Lung (tissue), 12 donors: ENCODE measurements around the gene PKN2. TPM values are rescaled to one million over a fixed set of nuclear protein-coding genes. Genes with fewer than 3 reads are reported as not detected.

Experiments used
- ATAC-seq: fragments of 200-7000 bp; cut with Tn5 transposase; one replicate; pipeline ENCODE4 v1.9.1; 2020; ENCODE audit warnings: moderate number of reproducible peaks; ENCODE audit not compliant: insufficient read depth, low FRiP score
- DNase-seq, 3 donors: peaks; one replicate each; pipeline ENCODE4 v3.0.0-alpha.2; 2013 to 2017
- H3K27ac ChIP-seq, 2 donors: one replicate each; pipeline ENCODE4 v1.5.1; 2013; ENCODE audit warnings: mild to moderate bottlenecking in 2 of 2, moderate library complexity in 2 of 2, control low read depth in 1 of 2, inconsistent platforms in 1 of 2, low read depth in 1 of 2, low read length in 1 of 2
- H3K27me3 ChIP-seq, 3 donors: one replicate each; pipeline ENCODE4 v1.5.1; 2013; ENCODE audit warnings: low read length in 2 of 3; ENCODE audit not compliant: control insufficient read depth in 3 of 3, insufficient read depth in 3 of 3
- H3K36me3 ChIP-seq, 4 donors: one replicate each; pipeline ENCODE4 v1.5.1; 2013; ENCODE audit warnings: low read length in 4 of 4, mild to moderate bottlenecking in 1 of 4, moderate library complexity in 1 of 4; ENCODE audit not compliant: control insufficient read depth in 4 of 4, insufficient read depth in 4 of 4
- H3K4me1 ChIP-seq, 5 donors: one replicate each; pipeline ENCODE4 v1.5.1; 2013; ENCODE audit warnings: low read length in 5 of 5, mild to moderate bottlenecking in 2 of 5, moderate library complexity in 1 of 5; ENCODE audit not compliant: control insufficient read depth in 5 of 5, insufficient read depth in 5 of 5
- H3K4me3 ChIP-seq: one replicate; pipeline ENCODE4 v1.5.1; 2013; ENCODE audit warnings: mild to moderate bottlenecking, control low read depth, moderate library complexity
- H3K9ac ChIP-seq, 2 donors: one replicate each; pipeline ENCODE4 v1.5.1; 2013; ENCODE audit warnings: low read length in 2 of 2, control low read depth in 1 of 2; ENCODE audit not compliant: insufficient read depth in 1 of 2
- H3K9me3 ChIP-seq, 4 donors: one replicate each; pipeline ENCODE4 v1.5.1; 2013; ENCODE audit warnings: low read length in 3 of 4, mild to moderate bottlenecking in 1 of 4, moderate library complexity in 1 of 4; ENCODE audit not compliant: control insufficient read depth in 4 of 4, insufficient read depth in 3 of 4
- WGBS, 2 donors: extraction: QIAGEN DNeasy Blood & Tissue Kit; methylation state at CpG; one replicate each; pipeline ENCODE4 v1.1.7; 2013; 5-methylcytosine and 5-hydroxymethylcytosine counted together
- polyA plus RNA-seq, 2 donors: library from polyadenylated mRNA; stranded (reverse); fragments of 200-250 nt; gene quantifications; one replicate each; pipeline ENCODE4 v1.2.1, GENCODE V29; 2013
- total RNA-seq, 2 donors: library from RNA; depleted of rRNA in 1 of 2; stranded (reverse); fragments of >200 nt in 1 of 2; gene quantifications; one replicate each; pipeline ENCODE4 v1.2.1, GENCODE V29; 2014 to 2021
- TF ChIP-seq, protein P1 (sequence below): IDR thresholded peaks from 2 replicates; pipeline ENCODE4 v1.5.1; 2012; ENCODE audit warnings: mild to moderate bottlenecking; ENCODE audit errors: control extremely low read depth, extremely low read depth
- donor health status: control.
- donor health status: control.
- donor health status: Bipolar disorder and iron deficiency.
- donor health status: healthy.
- donor health status: DM: yes; HTN: yes; CAD: no.

PKN2 gene
- total and polyA plus RNA-seq, 4 donors = 9.5 to 130 (median 24.8) TPM

DNA sequence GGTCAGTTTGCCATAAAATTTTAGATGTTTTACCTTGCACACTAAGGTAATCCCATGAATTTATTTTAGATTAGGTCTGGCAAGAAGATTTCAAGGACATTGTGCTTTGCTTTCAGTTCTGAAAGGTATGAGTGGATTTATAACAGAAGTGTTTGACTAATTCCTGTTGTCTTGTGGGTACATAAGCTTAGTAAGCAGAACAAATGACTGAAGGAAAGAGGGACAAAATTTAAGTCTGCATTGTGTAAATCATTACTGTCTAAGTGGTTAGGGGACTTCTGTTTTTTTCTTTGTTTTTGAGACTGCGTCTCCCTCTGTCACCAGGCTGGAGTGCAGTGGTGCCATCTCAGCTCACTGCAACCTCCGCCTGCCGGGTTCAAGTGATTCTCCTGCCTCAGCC, 60.1 kb downstream of the PKN2 start:
- DNase-seq (no peak), ATAC-seq (no peak)
- no peaks in the 10 kb centered on the region for H3K9me3 ChIP-seq
- 93 to 95% methylated on average over 3 of the region's 3 CpGs for WGBS, 2 donors
- TF ChIP-seq, protein P1, sequence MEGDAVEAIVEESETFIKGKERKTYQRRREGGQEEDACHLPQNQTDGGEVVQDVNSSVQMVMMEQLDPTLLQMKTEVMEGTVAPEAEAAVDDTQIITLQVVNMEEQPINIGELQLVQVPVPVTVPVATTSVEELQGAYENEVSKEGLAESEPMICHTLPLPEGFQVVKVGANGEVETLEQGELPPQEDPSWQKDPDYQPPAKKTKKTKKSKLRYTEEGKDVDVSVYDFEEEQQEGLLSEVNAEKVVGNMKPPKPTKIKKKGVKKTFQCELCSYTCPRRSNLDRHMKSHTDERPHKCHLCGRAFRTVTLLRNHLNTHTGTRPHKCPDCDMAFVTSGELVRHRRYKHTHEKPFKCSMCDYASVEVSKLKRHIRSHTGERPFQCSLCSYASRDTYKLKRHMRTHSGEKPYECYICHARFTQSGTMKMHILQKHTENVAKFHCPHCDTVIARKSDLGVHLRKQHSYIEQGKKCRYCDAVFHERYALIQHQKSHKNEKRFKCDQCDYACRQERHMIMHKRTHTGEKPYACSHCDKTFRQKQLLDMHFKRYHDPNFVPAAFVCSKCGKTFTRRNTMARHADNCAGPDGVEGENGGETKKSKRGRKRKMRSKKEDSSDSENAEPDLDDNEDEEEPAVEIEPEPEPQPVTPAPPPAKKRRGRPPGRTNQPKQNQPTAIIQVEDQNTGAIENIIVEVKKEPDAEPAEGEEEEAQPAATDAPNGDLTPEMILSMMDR = no peak
- H3K36me3 ChIP-seq = peaks cover 0 to 27% (median 6%) of the 10 kb centered on the region in 4 donors
- H3K27me3 ChIP-seq = no peaks in the 10 kb centered on the region
- H3K4me3 ChIP-seq = no peak overlapping the region
- H3K27ac ChIP-seq = no peak overlapping the region
- H3K4me1 ChIP-seq = peaks cover 0 to 7% (median 0%) of the 10 kb centered on the region in 5 donors
- H3K9ac ChIP-seq = no peak overlapping the region

DNA sequence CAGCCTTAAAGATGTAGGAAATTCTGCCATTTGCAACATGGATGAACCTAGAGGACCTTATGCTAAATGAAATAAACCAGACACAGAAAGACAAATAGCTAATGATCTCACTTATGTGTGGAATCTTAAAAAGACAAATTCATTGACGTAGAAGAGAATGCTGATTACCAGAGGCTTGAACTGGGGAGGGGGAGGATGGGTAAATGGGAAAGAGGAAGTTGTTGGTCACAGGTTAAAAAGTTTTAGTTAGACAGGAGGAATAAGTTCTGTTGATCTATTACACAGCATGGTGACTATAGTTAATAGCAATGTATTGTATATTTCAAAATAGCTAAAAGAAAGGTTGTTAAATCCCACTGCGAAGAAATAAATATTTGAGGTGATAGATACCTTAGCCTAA, 62.8 kb downstream of the PKN2 start:
- Histone ChIP-seq H3K27ac (no peak overlapping the region), H3K9me3 (no peaks in the 10 kb centered on the region), H3K9ac (no peak overlapping the region), H3K36me3 (peaks cover 0 to 27% (median 6%) of the 10 kb centered on the region in 4 donors), H3K4me1 (peaks cover 0 to 5% (median 0%) of the 10 kb centered on the region in 5 donors), H3K4me3 (no peak overlapping the region), H3K27me3 (no peaks in the 10 kb centered on the region)
- TF ChIP-seq, protein P1 = no peak
- DNase-seq (no peak), ATAC-seq (no peak)
- 87 to 93% methylated on average over 2 of the region's 2 CpGs for WGBS, 2 donors

DNA sequence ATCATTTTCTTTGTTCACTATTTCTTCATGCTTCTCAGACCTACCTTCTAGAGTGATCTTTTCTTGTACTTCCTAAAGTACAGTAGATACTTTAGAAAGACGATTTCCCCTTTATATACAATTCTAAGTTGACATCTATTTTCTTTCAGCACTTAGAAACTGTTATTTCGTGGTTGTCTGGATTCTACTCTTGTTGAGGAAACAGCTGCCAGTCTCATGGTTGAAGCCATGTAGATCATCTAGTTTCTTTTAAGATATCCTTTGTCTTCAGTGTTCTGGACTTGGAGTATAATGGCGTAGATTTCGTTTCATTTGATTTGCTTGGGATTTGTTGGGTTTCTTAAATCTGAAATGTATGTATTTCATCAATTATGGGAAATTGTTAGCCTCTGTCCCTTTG, 67.6 kb downstream of the PKN2 start:
- no peak overlapping the region for H3K4me3 ChIP-seq
- TF ChIP-seq, protein P1 = no peak
- 78 to 89% methylated on average over 4 of the region's 4 CpGs for WGBS, 2 donors
- H3K27me3 ChIP-seq = no peaks in the 10 kb centered on the region
- ATAC-seq (no peak), DNase-seq (no peak)
- H3K36me3 ChIP-seq = peaks cover 0 to 13% (median 3%) of the 10 kb centered on the region in 4 donors
- H3K4me1 ChIP-seq = no peaks in the 10 kb centered on the region
- no peak overlapping the region for H3K27ac ChIP-seq
- no peaks in the 10 kb centered on the region for H3K9me3 ChIP-seq
- H3K9ac ChIP-seq = no peak overlapping the region

DNA sequence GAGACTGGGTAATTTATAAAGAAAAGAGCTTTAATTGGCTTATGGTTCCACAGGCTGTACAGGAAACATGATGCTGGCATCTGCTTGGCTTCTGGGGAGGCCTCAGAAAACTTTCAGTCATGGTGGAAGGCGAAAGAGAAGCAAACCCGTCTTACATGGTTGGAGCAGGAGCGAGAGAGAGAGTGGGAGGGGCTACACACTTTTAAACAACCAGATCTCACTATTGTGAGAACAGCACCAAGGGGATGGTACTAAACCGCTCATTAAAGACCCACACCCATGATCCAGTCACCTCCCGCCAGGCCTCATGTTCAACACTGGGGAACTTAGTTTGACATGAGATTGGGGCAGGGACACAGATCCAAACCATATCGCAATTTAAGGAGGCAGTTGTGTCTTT, 69.4 kb downstream of the PKN2 start:
- WGBS, 2 donors = 97% methylated on average over 6 of the region's 6 CpGs
- H3K27me3 ChIP-seq = no peaks in the 10 kb centered on the region
- H3K9me3 ChIP-seq = no peaks in the 10 kb centered on the region
- ATAC-seq = no peak
- H3K4me3 ChIP-seq = no peak overlapping the region
- H3K9ac ChIP-seq = no peak overlapping the region
- no peaks in the 10 kb centered on the region for H3K4me1 ChIP-seq
- peaks cover 0 to 6% (median 1%) of the 10 kb centered on the region in 4 donors for H3K36me3 ChIP-seq
- TF ChIP-seq, protein P1 = no peak
- no peak for DNase-seq
- no peak overlapping the region for H3K27ac ChIP-seq
